Measurements from ENCODE around the gene MAGI2.

Gene MAGI2

DNA sequence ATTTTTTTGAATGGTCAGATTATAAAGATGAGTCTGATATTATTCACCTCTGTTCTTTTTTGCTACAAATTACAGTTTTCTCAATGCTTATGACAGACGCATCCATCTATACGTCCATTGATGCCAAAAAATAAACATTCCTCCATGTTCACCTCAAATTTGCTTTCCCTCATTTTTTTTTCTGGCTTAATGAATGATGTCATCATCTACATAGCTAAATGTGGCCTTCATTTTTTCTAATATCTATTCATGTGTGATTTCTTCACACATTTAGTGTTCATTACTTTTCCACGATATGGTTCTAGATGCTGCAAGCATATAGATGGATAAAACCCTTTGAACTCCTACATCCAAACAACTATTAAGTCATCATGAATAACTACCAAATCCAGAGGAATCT is 163.1 kb downstream of the MAGI2 start:
- H3K36me3 ChIP-seq (ENCODE audit: control insufficient read depth, low read length): no peaks in the 10 kb centered on the region
- no peaks in the 10 kb centered on the region for H3K27me3 ChIP-seq (ENCODE audit: control insufficient read depth, low read length)
- no peaks in the 10 kb centered on the region for H4K20me1 ChIP-seq (ENCODE audit: control insufficient read depth, insufficient read depth, low read depth, low read length)
- H3K4me1 ChIP-seq (ENCODE audit: control insufficient read depth, low read length): no peaks in the 10 kb centered on the region
- H3K79me2 ChIP-seq (ENCODE audit: control insufficient read depth, low read length): no peaks in the 10 kb centered on the region
- no peak overlapping the region for H3K4me2 ChIP-seq (ENCODE audit: low read length)
- no peaks in the 10 kb centered on the region for H3K9me3 ChIP-seq (ENCODE audit: control insufficient read depth, insufficient read depth, low read length)
- no peak overlapping the region for H3K4me3 ChIP-seq (ENCODE audit: low read length)
- TF ChIP-seq CTCF (IDR thresholded peaks at IDR 0.05; ENCODE audit: low read depth, low read length, poor library complexity, severe bottlenecking) (no peak), EZH2phosphoT487 (IDR thresholded peaks at IDR 0.05; ENCODE audit: borderline replicate concordance, low read length) (no peak)
- no peaks in the 10 kb centered on the region for H3F3A ChIP-seq (ENCODE audit: control insufficient read depth, insufficient read depth)
- H3K9me2 ChIP-seq (replicated peaks; ENCODE audit: control insufficient read depth, low read length): no peaks in the 10 kb centered on the region
- no peak overlapping the region for H3K27ac ChIP-seq (ENCODE audit: low read depth, low read length)

DNA sequence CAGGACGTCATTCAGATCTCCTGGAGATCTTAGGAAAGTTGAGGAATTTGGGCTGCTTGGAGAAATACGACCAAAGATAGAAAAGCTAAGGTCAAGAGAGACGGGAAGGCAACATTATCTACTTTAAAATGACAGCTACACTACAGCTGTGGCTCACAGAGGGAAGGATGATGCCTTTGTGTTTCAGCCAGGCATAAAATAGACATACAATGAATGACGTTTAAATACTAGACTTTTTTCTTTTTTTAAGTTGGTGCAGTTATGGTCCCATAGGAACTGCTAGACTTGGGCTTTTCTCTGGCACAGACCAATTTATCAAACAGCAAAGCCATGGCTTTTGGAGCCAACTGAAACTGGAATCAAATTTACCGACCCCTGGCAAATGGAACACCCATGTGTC is 164.8 kb downstream of the MAGI2 start:
- no peak overlapping the region for H3K4me2 ChIP-seq (ENCODE audit: low read length)
- H3F3A ChIP-seq (ENCODE audit: control insufficient read depth, insufficient read depth): no peaks in the 10 kb centered on the region
- H3K27me3 ChIP-seq (ENCODE audit: control insufficient read depth, low read length): no peaks in the 10 kb centered on the region
- H3K79me2 ChIP-seq (ENCODE audit: control insufficient read depth, low read length): no peaks in the 10 kb centered on the region
- H3K27ac ChIP-seq (ENCODE audit: low read depth, low read length): no peak overlapping the region
- H4K20me1 ChIP-seq (ENCODE audit: control insufficient read depth, insufficient read depth, low read depth, low read length): no peaks in the 10 kb centered on the region
- H3K4me3 ChIP-seq (ENCODE audit: low read length): no peak overlapping the region
- TF ChIP-seq EZH2phosphoT487 (IDR thresholded peaks at IDR 0.05; ENCODE audit: borderline replicate concordance, low read length) (no peak), CTCF (IDR thresholded peaks at IDR 0.05; ENCODE audit: low read depth, low read length, poor library complexity, severe bottlenecking) (no peak)
- H3K4me1 ChIP-seq (ENCODE audit: control insufficient read depth, low read length): no peaks in the 10 kb centered on the region
- H3K9me3 ChIP-seq (ENCODE audit: control insufficient read depth, insufficient read depth, low read length): no peaks in the 10 kb centered on the region
- H3K36me3 ChIP-seq (ENCODE audit: control insufficient read depth, low read length): no peaks in the 10 kb centered on the region
- no peaks in the 10 kb centered on the region for H3K9me2 ChIP-seq (replicated peaks; ENCODE audit: control insufficient read depth, low read length)

GRCh38 chr7:79287981-79288380 is 165.5 kb downstream of the MAGI2 start:
- Histone ChIP-seq H4K20me1 (ENCODE audit: control insufficient read depth, insufficient read depth, low read depth, low read length) (no peaks in the 10 kb centered on the region), H3K27me3 (ENCODE audit: control insufficient read depth, low read length) (no peaks in the 10 kb centered on the region), H3K4me1 (ENCODE audit: control insufficient read depth, low read length) (no peaks in the 10 kb centered on the region), H3F3A (ENCODE audit: control insufficient read depth, insufficient read depth) (no peaks in the 10 kb centered on the region), H3K9me3 (ENCODE audit: control insufficient read depth, insufficient read depth, low read length) (no peaks in the 10 kb centered on the region), H3K4me3 (ENCODE audit: low read length) (no peak overlapping the region), H3K9me2 (replicated peaks; ENCODE audit: control insufficient read depth, low read length) (no peaks in the 10 kb centered on the region), H3K79me2 (ENCODE audit: control insufficient read depth, low read length) (no peaks in the 10 kb centered on the region), H3K27ac (ENCODE audit: low read depth, low read length) (no peak overlapping the region), H3K4me2 (ENCODE audit: low read length) (no peak overlapping the region), H3K36me3 (ENCODE audit: control insufficient read depth, low read length) (no peaks in the 10 kb centered on the region)
- TF ChIP-seq CTCF (IDR thresholded peaks at IDR 0.05; ENCODE audit: low read depth, low read length, poor library complexity, severe bottlenecking) (no peak), EZH2phosphoT487 (IDR thresholded peaks at IDR 0.05; ENCODE audit: borderline replicate concordance, low read length) (no peak)

DNA sequence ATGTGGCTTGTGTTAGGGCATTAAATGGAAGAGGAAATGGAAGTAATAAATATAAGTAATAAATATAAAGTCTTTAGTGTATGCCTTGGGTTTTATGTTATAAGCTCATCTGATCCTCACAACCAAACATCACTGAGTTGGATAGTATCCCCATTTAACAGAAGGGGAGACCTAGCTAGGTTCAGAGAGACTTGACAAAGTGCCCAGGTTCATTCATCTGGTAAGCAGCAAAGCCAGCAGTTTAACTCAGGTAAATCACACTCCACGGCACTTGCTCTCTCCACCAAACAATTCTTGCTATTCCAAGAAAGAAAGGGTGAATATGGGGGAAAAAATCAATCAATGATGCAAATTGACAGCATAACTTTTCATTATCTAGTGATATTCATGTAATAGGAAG is 167.3 kb downstream of the MAGI2 start:
- no peaks in the 10 kb centered on the region for H3K79me2 ChIP-seq (ENCODE audit: control insufficient read depth, low read length)
- H3K4me2 ChIP-seq (ENCODE audit: low read length): no peak overlapping the region
- TF ChIP-seq EZH2phosphoT487 (IDR thresholded peaks at IDR 0.05; ENCODE audit: borderline replicate concordance, low read length) (no peak), CTCF (IDR thresholded peaks at IDR 0.05; ENCODE audit: low read depth, low read length, poor library complexity, severe bottlenecking) (no peak)
- no peaks in the 10 kb centered on the region for H3K27me3 ChIP-seq (ENCODE audit: control insufficient read depth, low read length)
- no peaks in the 10 kb centered on the region for H4K20me1 ChIP-seq (ENCODE audit: control insufficient read depth, insufficient read depth, low read depth, low read length)
- no peaks in the 10 kb centered on the region for H3K9me2 ChIP-seq (replicated peaks; ENCODE audit: control insufficient read depth, low read length)
- H3K27ac ChIP-seq (ENCODE audit: low read depth, low read length): no peak overlapping the region
- H3K9me3 ChIP-seq (ENCODE audit: control insufficient read depth, insufficient read depth, low read length): no peaks in the 10 kb centered on the region
- H3K4me1 ChIP-seq (ENCODE audit: control insufficient read depth, low read length): no peaks in the 10 kb centered on the region
- no peak overlapping the region for H3K4me3 ChIP-seq (ENCODE audit: low read length)
- H3K36me3 ChIP-seq (ENCODE audit: control insufficient read depth, low read length): no peaks in the 10 kb centered on the region
- H3F3A ChIP-seq (ENCODE audit: control insufficient read depth, insufficient read depth): no peaks in the 10 kb centered on the region
